Epithelial cell of esophagus (primary cell): ENCODE measurements around the gene CACNG4.

Experiments
- DNase-seq: peaks from one replicate; pipeline ENCODE4 v3.0.0; 2010; ENCODE audit warnings: low read depth
- H3K4me3 ChIP-seq: 2 replicates; pipeline ENCODE4 v1.5.1; 2011; ENCODE audit warnings: mild to moderate bottlenecking, low read length, control low read depth
- CTCF ChIP-seq: IDR thresholded peaks from 2 replicates; pipeline ENCODE4 v1.5.1; 2011; ENCODE audit warnings: low read depth, mild to moderate bottlenecking, low read length, control low read depth, inconsistent platforms; ENCODE audit not compliant: insufficient read depth; ENCODE audit errors: missing control alignments

CACNG4 gene

GRCh38 chr17:66989076-66989475 lies 24.6 kb downstream of the CACNG4 start:
- TF ChIP-seq CTCF = no peak
- no peak for DNase-seq

GRCh38 chr17:66989579-66989978 lies 25.1 kb downstream of the CACNG4 start:
- TF ChIP-seq CTCF = no peak
- no peak for DNase-seq
- H3K4me3 ChIP-seq = no peak overlapping the region

More at GRCh38 chr17:66989076-66989475, 24.6 kb downstream of the CACNG4 start:
- H3K4me3 ChIP-seq = no peak overlapping the region

- TF ChIP-seq CTCF = no peak
- no peak for DNase-seq
- H3K4me3 ChIP-seq = no peak overlapping the region
These were observed 25.5 kb downstream of the CACNG4 start for GRCh38 chr17:66990047-66990446.

GRCh38 chr17:66992911-66993442 lies 28.5 kb downstream of the CACNG4 start:
- H3K4me3 ChIP-seq = no peak overlapping the region
- DNase-seq = no peak
- no peak for TF ChIP-seq CTCF

GRCh38 chr17:66994361-66994760 lies 29.9 kb downstream of the CACNG4 start:
- TF ChIP-seq CTCF = no peak
- no peak for DNase-seq
- H3K4me3 ChIP-seq = no peak overlapping the region

- TF ChIP-seq CTCF = no peak
- DNase-seq = no peak
These were observed 30.5 kb downstream of the CACNG4 start for GRCh38 chr17:66994930-66995535.

GRCh38 chr17:66995944-66996343 lies 31.4 kb downstream of the CACNG4 start:
- no peak for TF ChIP-seq CTCF
- no peak for DNase-seq
- H3K4me3 ChIP-seq = no peak overlapping the region

More at GRCh38 chr17:66994930-66995535, 30.5 kb downstream of the CACNG4 start:
- H3K4me3 ChIP-seq = no peak overlapping the region
